PC-9 (cell line): Measurements from ENCODE around the gene RB1.

Experiments used
- EZH2 ChIP-seq: fragments of 200-600 bp; sonication (generic); IDR thresholded peaks from 2 replicates; pipeline ENCODE4 v1.8.0; 2017; ENCODE audit warnings: antibody characterized with exemption, low read depth
- TF ChIP-seq, protein P1 (sequence below): fragments of 200-600 bp; sonication (generic); conservative IDR thresholded peaks from 2 replicates; pipeline ENCODE4 v1.6.1; 2017; ENCODE audit warnings: mixed run types, antibody characterized with exemption, mild to moderate bottlenecking, moderate library complexity

DNA sequence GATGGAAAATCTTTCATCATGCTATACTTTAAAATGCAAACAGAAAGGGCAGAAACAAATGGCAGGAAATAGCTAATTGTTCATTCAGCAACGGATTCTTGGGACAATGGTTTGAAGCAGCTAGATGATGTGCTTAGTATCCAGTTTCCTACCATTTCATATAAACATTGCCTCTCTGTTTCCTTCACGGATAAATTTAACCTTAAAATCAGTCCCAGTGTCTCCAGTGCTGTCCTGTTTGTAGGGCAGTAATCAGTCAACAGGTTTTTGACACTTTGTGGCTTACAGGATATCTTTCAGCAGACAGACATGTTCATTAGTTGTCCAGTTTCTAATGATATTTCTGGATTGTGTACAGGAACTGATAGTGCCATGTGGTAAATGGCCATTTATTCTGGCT is 24.7 kb upstream of the RB1 start:
- TF ChIP-seq, protein P1, sequence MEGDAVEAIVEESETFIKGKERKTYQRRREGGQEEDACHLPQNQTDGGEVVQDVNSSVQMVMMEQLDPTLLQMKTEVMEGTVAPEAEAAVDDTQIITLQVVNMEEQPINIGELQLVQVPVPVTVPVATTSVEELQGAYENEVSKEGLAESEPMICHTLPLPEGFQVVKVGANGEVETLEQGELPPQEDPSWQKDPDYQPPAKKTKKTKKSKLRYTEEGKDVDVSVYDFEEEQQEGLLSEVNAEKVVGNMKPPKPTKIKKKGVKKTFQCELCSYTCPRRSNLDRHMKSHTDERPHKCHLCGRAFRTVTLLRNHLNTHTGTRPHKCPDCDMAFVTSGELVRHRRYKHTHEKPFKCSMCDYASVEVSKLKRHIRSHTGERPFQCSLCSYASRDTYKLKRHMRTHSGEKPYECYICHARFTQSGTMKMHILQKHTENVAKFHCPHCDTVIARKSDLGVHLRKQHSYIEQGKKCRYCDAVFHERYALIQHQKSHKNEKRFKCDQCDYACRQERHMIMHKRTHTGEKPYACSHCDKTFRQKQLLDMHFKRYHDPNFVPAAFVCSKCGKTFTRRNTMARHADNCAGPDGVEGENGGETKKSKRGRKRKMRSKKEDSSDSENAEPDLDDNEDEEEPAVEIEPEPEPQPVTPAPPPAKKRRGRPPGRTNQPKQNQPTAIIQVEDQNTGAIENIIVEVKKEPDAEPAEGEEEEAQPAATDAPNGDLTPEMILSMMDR: no peak
- TF ChIP-seq EZH2: no peak
